Occipital lobe (tissue), 2 donors: ENCODE data around the gene FXYD6. TPM values are rescaled to one million over a fixed set of nuclear protein-coding genes. Genes with fewer than 3 reads are reported as not detected.
"Not testable (repeated sequence)": the region's sequence is repeated elsewhere in the genome, so short reads cannot be mapped to it uniquely, and the experiment has no call there.

Source experiments
- DNase-seq: peaks from one replicate; lab custom pipeline; 2025; lab: John Stamatoyannopoulos, UW
- total RNA-seq: library from RNA; depleted of rRNA; stranded (reverse); fragments of >200 nt; gene quantifications from one replicate; pipeline ENCODE4 v1.2.3, GENCODE V29; 2014

The FXYD6 gene
- total RNA-seq, 1 donor from 2014 or later = 107 TPM

- no peak for DNase-seq
These were observed 58.2 kb downstream of the FXYD6 start for GRCh38 chr11:117818041-117818873.

- DNase-seq = peak; percentile 69
These were observed 59.0 kb downstream of the FXYD6 start for GRCh38 chr11:117817368-117818040.

GRCh38 chr11:117816846-117817367 lies 59.6 kb downstream of the FXYD6 start:
- DNase-seq = no peak

- no peak for DNase-seq
These were observed 60.2 kb downstream of the FXYD6 start for GRCh38 chr11:117816151-117816741.

- DNase-seq = no peak
These were observed 61.1 kb downstream of the FXYD6 start for GRCh38 chr11:117815262-117815803.

- no peak for DNase-seq
These were observed 61.6 kb downstream of the FXYD6 start for GRCh38 chr11:117814766-117815261.

GRCh38 chr11:117814204-117814765 lies 62.2 kb downstream of the FXYD6 start:
- no peak for DNase-seq

GRCh38 chr11:117810056-117810451 lies 66.4 kb downstream of the FXYD6 start:
- DNase-seq = not testable (repeated sequence)

GRCh38 chr11:117809236-117810055 lies 67.0 kb downstream of the FXYD6 start:
- peak; percentile 82 for DNase-seq

- no peak for DNase-seq
These were observed 67.7 kb downstream of the FXYD6 start for GRCh38 chr11:117808784-117809183.

GRCh38 chr11:117807482-117808327 lies 68.8 kb downstream of the FXYD6 start:
- DNase-seq = peak; percentile 40

- DNase-seq = no peak
These were observed 69.6 kb downstream of the FXYD6 start for GRCh38 chr11:117806846-117807245.

GRCh38 chr11:117805045-117805444 lies 71.4 kb downstream of the FXYD6 start:
- no peak for DNase-seq

- no peak for DNase-seq
These were observed 72.6 kb downstream of the FXYD6 start for GRCh38 chr11:117803896-117804295.

GRCh38 chr11:117799634-117800033 lies 76.8 kb downstream of the FXYD6 start:
- DNase-seq = no peak

GRCh38 chr11:117796872-117797529 lies 79.5 kb downstream of the FXYD6 start, which contains the start of gene DSCAML1:
Gene DSCAML1, minus strand, starts transcription at chr11:117797216. Its CDS starts 137 bp downstream, at chr11:117797079.
- DNase-seq = peak; percentile 40

GRCh38 chr11:117796456-117796871 lies 80.0 kb downstream of the FXYD6 start:
- no peak for DNase-seq

GRCh38 chr11:117795638-117796455 lies 80.6 kb downstream of the FXYD6 start:
- no peak for DNase-seq
